ENCODE results near the gene ARHGAP33. TPM values are rescaled to one million over a fixed set of nuclear protein-coding genes. Genes with fewer than 3 reads are reported as not detected.

ARHGAP33 gene
- total RNA-seq = 10 to 100 TPM in 1 of 4 donors, 1 to 10 TPM in 3; 3.1 to 22.6 (median 5.5) TPM

DNA sequence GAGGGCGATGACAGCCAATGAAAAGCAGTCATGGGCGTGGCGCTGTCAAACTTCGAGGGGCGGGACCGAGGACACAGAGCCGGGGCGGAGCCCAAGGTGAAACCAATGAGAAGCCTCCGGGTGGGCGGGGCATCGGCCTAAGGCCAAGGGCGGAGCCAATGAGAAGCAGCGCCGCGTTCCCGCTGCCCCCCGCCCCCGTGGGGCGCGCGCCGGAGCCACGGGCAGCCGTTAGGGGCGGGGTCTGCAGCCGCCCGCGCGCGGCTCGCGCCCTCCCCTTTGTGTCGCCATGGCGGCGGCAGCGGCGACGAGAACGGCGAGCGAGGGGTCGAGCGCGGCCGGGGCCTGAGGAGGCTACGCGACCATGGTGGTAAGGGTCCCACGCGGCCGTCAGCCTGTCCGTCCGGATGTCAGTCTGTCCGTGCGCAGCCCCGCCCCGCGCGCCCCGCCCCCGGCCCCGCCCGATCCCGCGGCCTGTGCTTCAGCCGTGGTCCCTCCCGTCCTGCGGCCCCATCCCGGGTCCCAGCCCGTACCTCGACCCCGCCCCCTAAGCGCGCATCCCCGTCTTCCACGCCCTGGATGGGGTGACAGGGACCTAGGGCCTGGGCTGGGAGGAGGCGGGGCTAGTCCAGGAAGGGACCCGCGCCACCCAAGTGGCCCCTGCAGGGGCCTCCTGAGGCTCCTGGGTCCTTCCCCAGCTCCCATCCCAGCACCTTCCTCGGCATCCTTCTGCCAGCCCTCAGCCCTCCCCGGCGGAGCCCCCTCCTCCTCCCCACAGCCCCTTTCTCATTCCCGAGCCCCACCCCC is at the start of gene ARHGAP33:
TSS of gene ARHGAP33 (plus strand) at position 267 of the 804 bp plus-strand sequence. CDS start at position 362, 95 bp downstream.
- no peaks in the 10 kb centered on the region for H3K27me3 ChIP-seq
- peak in 1 of 4 experiments; percentile 23 for TF ChIP-seq CTCF (IDR thresholded peaks at IDR 0.05)
- TF ChIP-seq EP300 (IDR thresholded peaks at IDR 0.05) = no peak
- no peaks in the 10 kb centered on the region for H3K9me3 ChIP-seq
- H3K4me1 ChIP-seq = peaks cover 0 to 21% (median 5%) of the 10 kb centered on the region in 3 donors
- WGBS, 2 donors (ENCODE audit: low coverage in 1 of 2) = 0% methylated on average over 14 to 15 of the region's 82 CpGs
- peak within 1 kb of the TSS in 3 of 4 donors; percentile 41 to 79 (median 64) for H3K27ac ChIP-seq
- H3K4me3 ChIP-seq = peak within 1 kb of the TSS; percentile 54 to 94
- peak; percentile 98 for ATAC-seq
- H3K36me3 ChIP-seq = peaks cover 0 to 29% of the 10 kb centered on the region in 2 donors

DNA sequence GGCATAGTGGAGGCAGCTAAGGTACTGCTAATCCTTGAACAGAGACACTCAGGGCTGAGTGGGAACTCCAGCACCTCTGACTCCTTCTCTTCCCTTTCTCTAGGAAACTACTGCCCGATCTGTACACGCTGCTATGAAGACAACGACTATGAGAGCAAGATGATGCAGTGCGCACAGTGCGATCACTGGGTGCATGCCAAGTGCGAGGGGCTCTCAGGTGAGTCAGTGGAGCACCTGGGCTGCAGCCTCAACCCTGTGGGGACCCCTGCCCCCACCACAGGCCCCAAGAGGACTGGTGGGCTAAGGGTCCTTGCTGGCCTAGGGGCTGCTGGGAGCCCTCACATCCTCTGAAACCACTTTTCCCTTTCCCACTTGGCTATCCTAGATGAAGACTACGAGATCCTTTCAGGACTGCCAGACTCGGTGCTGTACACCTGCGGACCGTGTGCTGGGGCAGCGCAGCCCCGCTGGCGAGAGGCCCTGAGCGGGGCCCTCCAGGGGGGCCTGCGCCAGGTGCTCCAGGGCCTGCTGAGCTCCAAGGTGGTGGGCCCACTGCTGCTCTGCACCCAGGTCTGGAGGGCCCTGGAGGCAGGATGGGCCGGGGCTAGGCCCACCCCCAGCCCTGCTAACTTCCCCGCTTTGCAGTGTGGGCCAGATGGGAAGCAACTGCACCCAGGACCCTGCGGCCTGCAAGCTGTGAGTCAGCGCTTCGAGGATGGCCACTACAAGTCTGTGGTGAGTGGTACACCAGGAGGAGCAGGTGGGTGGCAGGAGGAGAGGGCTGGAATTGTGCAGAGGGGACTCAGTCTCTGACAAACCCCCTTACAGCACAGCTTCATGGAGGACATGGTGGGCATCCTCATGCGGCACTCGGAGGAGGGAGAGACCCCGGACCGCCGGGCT is 48.1 kb upstream of the ARHGAP33 start:
- WGBS, 2 donors (ENCODE audit: low coverage in 1 of 2) = 90% methylated on average over 4 of the region's 25 CpGs; no CpG with 5 or more reads in 1 of the 2 donors
- Histone ChIP-seq H3K27me3 (no peaks in the 10 kb centered on the region), H3K36me3 (peaks cover 0 to 100% of the 10 kb centered on the region in 2 donors), H3K4me1 (peaks cover 0 to 7% (median 0%) of the 10 kb centered on the region in 3 donors), H3K9me3 (no peaks in the 10 kb centered on the region), H3K4me3 (no peak overlapping the region), H3K27ac (no peak overlapping the region)
- TF ChIP-seq EP300 (IDR thresholded peaks at IDR 0.05) (no peak), POLR2A (IDR thresholded peaks at IDR 0.05) (no peak)
- no peak for ATAC-seq

GRCh38 chr19:35727956-35728706 is 47.2 kb upstream of the ARHGAP33 start:
- no peak for ATAC-seq
- Histone ChIP-seq H3K36me3 (peaks cover 0 to 100% of the 10 kb centered on the region in 2 donors), H3K9me3 (no peaks in the 10 kb centered on the region), H3K27ac (no peak overlapping the region), H3K27me3 (no peaks in the 10 kb centered on the region), H3K4me1 (no peaks in the 10 kb centered on the region), H3K4me3 (no peak overlapping the region)
- 80 to 86% methylated on average over 8 of the region's 19 CpGs for WGBS, 2 donors (ENCODE audit: low coverage in 1 of 2)
- no peak for TF ChIP-seq POLR2A (IDR thresholded peaks at IDR 0.05)

DNA sequence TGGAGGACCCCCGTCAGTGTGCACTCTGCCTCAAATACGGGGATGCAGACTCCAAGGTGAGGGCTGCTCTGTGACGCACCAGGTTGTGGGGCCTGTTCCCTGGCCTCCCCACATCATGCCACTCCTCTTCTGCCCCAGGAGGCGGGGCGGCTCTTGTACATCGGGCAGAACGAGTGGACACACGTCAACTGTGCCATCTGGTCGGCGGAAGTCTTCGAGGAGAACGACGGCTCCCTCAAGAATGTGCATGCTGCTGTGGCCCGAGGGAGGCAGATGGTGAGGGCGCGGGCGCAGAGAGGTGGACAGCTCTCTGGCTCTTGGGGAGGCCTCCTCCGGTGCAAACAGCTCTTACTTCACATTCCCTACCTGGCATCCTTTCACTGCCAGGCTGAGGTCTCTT is 46.3 kb upstream of the ARHGAP33 start:
- no peak for ATAC-seq
- peaks cover 0 to 100% of the 10 kb centered on the region in 2 donors for H3K36me3 ChIP-seq
- H3K4me1 ChIP-seq = no peaks in the 10 kb centered on the region
- no peaks in the 10 kb centered on the region for H3K27me3 ChIP-seq
- H3K27ac ChIP-seq = no peak overlapping the region
- H3K4me3 ChIP-seq = no peak overlapping the region
- 72 to 80% methylated on average over 2 to 14 of the region's 18 CpGs for WGBS, 2 donors (ENCODE audit: low coverage in 1 of 2)
- TF ChIP-seq EP300 (IDR thresholded peaks at IDR 0.05) = no peak
- TF ChIP-seq POLR2AphosphoS5 (IDR thresholded peaks at IDR 0.05) = no peak
- TF ChIP-seq POLR2A (IDR thresholded peaks at IDR 0.05) = no peak
- no peak for TF ChIP-seq CTCF (IDR thresholded peaks at IDR 0.05)
- H3K9me3 ChIP-seq = no peaks in the 10 kb centered on the region

DNA sequence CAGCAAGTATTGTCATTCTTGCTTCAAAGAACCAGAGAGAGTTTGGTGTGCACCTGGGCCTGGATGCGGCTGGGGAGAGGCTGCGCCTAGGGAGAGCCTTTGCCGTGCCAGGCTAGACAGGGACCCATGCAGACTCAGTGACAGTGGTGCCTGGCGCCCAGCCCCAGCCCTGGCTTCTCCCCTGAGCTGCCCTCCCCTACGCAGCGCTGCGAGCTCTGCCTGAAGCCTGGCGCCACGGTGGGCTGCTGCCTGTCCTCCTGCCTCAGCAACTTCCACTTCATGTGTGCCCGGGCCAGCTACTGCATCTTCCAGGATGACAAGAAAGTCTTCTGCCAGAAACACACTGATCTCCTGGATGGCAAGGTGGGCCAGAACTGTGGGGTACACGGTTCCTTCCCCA is 45.6 kb upstream of the ARHGAP33 start:
- H3K27ac ChIP-seq = no peak overlapping the region
- no peaks in the 10 kb centered on the region for H3K27me3 ChIP-seq
- TF ChIP-seq CTCF (IDR thresholded peaks at IDR 0.05) = no peak
- no peak for TF ChIP-seq POLR2AphosphoS5 (IDR thresholded peaks at IDR 0.05)
- no peak for TF ChIP-seq EP300 (IDR thresholded peaks at IDR 0.05)
- TF ChIP-seq POLR2A (IDR thresholded peaks at IDR 0.05) = no peak
- WGBS, 2 donors (ENCODE audit: low coverage in 1 of 2) = 71 to 77% methylated on average over 1 to 5 of the region's 11 CpGs
- no peak for ATAC-seq
- no peak overlapping the region for H3K4me3 ChIP-seq
- H3K4me1 ChIP-seq = no peaks in the 10 kb centered on the region
- H3K36me3 ChIP-seq = peaks cover 0 to 100% of the 10 kb centered on the region in 2 donors
- no peaks in the 10 kb centered on the region for H3K9me3 ChIP-seq
